ENCODE measurements around the gene SLC16A14. TPM values are rescaled to one million over a fixed set of nuclear protein-coding genes. Genes with fewer than 3 reads are reported as not detected.

SLC16A14 gene
- total and polyA plus RNA-seq, 2 of the 8 experiments (the other 6 are each of a cell fraction or from before 2014, with no cell fraction given): 2.1 to 3.0 TPM

GRCh38 chr2:230046491-230046890 lies 22.2 kb downstream of the SLC16A14 start:
- H3K23ac ChIP-seq (ENCODE audit: insufficient read length): no peak overlapping the region
- FAIRE-seq: no peak
- WGBS, 2 experiments (ENCODE audit: extremely low coverage in 1 of 2, insufficient coverage in 1 of 2, insufficient read length in 1 of 2, insufficient replicate concordance in 2 of 2, low coverage in 1 of 2, low lambda C conversion rate in 2 of 2, missing lambda C conversion rate in 1 of 2): 95% methylated on average over 16 of the region's 16 CpGs; no CpG with 5 or more reads in 1 of the 2 experiments
- no peak for DNase-seq (ENCODE audit: low read depth in 1 of 2, low spot score in 2 of 2)
- no peak overlapping the region for H3K18ac ChIP-seq (ENCODE audit: extremely low read depth, low read length)
- H4K5ac ChIP-seq (ENCODE audit: insufficient read length, low read depth, low read length): no peak overlapping the region
- no peaks in the 10 kb centered on the region for H3K79me2 ChIP-seq (ENCODE audit: control insufficient read depth in 1 of 2, insufficient read depth in 2 of 2, low read length in 2 of 2)
- no peaks in the 10 kb centered on the region for H3K4me1 ChIP-seq (replicated peaks in 1 of 4; ENCODE audit: control insufficient read depth in 3 of 4, insufficient read depth in 4 of 4, low read length in 3 of 4)
- TF ChIP-seq NRF1 (IDR thresholded peaks at IDR 0.05; ENCODE audit: low read depth, low read length) (no peak), USF2 (IDR thresholded peaks at IDR 0.05; ENCODE audit: low read length) (no peak), CTBP2 (IDR thresholded peaks at IDR 0.05; ENCODE audit: borderline replicate concordance, insufficient read depth, insufficient read length, low read length) (no peak), RBBP5 (IDR thresholded peaks at IDR 0.05; ENCODE audit: borderline replicate concordance, low read depth, low read length) (no peak), E2F6 (IDR thresholded peaks at IDR 0.05) (no peak), HDAC6 (IDR thresholded peaks at IDR 0.05; ENCODE audit: low read depth, low read length) (no peak), CREB1 (IDR thresholded peaks at IDR 0.05) (no peak), YY1 (IDR thresholded peaks at IDR 0.05; ENCODE audit: low read depth, low read length) (no peak), RAD21 (IDR thresholded peaks at IDR 0.05 in 1 of 2, conservative IDR thresholded peaks at IDR 0.05 in 1 of 2; ENCODE audit: low read depth in 2 of 2, low read length in 2 of 2) (no peak), EGR1 (IDR thresholded peaks at IDR 0.05; ENCODE audit: borderline replicate concordance, low read depth, low read length) (no peak)
- no peak overlapping the region for H2BK15ac ChIP-seq (ENCODE audit: low read length)
- no peaks in the 10 kb centered on the region for H3K9me3 ChIP-seq (ENCODE audit: insufficient read depth in 2 of 2, low read depth in 1 of 2, low read length in 1 of 2)
- no peak overlapping the region for H2BK5ac ChIP-seq (ENCODE audit: low read depth, low read length)
- no peak overlapping the region for H3K9ac ChIP-seq (replicated peaks in 1 of 4; ENCODE audit: extremely low read depth in 1 of 4, low read depth in 3 of 4, low read length in 3 of 4)
- H3K23me2 ChIP-seq (ENCODE audit: low read depth, low read length): no peaks in the 10 kb centered on the region; the same call in 1 of the 2 replicates
- POLR2A ChIA-PET (ENCODE audit: partially characterized antibody): interaction anchor here (0.6 kb wide), 1 partner anchor 23 kb away, joined by 5 read pairs; the partner anchor contains the start of gene SLC16A14
- H3K79me1 ChIP-seq (ENCODE audit: low read depth, low read length): no peaks in the 10 kb centered on the region
- H3K27ac ChIP-seq (ENCODE audit: low read depth, low read length): no peak overlapping the region
- no peak overlapping the region for H3K4me2 ChIP-seq (ENCODE audit: insufficient read depth in 1 of 2, low read depth in 2 of 2, low read length in 2 of 2)
- no peaks in the 10 kb centered on the region for H4K20me1 ChIP-seq (replicated peaks in 1 of 2; ENCODE audit: control insufficient read depth in 1 of 2, insufficient read depth in 2 of 2, low read length in 2 of 2)
- CTCF ChIA-PET (ENCODE audit: partially characterized antibody): no interaction called here
- no peak overlapping the region for H3K56ac ChIP-seq (replicated peaks; ENCODE audit: insufficient read length, low read depth, low read length)
- H3K4ac ChIP-seq (replicated peaks; ENCODE audit: insufficient read length, low read depth, low read length): no peak overlapping the region
- H2BK12ac ChIP-seq (ENCODE audit: low read depth, low read length): no peak overlapping the region; the same call in 1 of the 2 replicates
- no peak overlapping the region for H2AFZ ChIP-seq (ENCODE audit: low read length)
- H3K14ac ChIP-seq (ENCODE audit: insufficient read length): no peak overlapping the region
- H4K8ac ChIP-seq (ENCODE audit: extremely low read depth, insufficient read depth, low read length): no peak overlapping the region
- no peak overlapping the region for H3K4me3 ChIP-seq (ENCODE audit: extremely low read depth in 1 of 4, insufficient read depth in 2 of 4, low read depth in 3 of 4, low read length in 4 of 4)
- H2BK20ac ChIP-seq (ENCODE audit: low read length): no peak overlapping the region
- H2AK5ac ChIP-seq (ENCODE audit: low read depth, low read length): no peak overlapping the region
- H4K91ac ChIP-seq (replicated peaks; ENCODE audit: insufficient read length, low read length): no peak overlapping the region
- H2BK120ac ChIP-seq (replicated peaks; ENCODE audit: low read depth, low read length): no peak overlapping the region
- no peaks in the 10 kb centered on the region for H3K27me3 ChIP-seq (replicated peaks in 1 of 4; ENCODE audit: control insufficient read depth in 3 of 4, extremely low read depth in 1 of 4, insufficient read depth in 3 of 4, low read length in 3 of 4)
- no peaks in the 10 kb centered on the region for H3K36me3 ChIP-seq (ENCODE audit: control insufficient read depth in 2 of 4, insufficient read depth in 4 of 4, low read length in 3 of 4)
